Stimulated activated naive CD8-positive, alpha-beta T cell treated with anti-CD3 and anti-CD28 coated beads, Interleukin-15, Interleukin-2, amounts not matched to agents 100 U/mL and 50 U/mL, for 24 hours (primary cell): ENCODE results near the gene PKP4.

Experiments
- ATAC-seq: fragments of 150-1000 bp; cut with Tn5 transposase; one replicate; pipeline ENCODE4 v1.10.0; 2021
- DNase-seq: peaks from one replicate; pipeline ENCODE4 v3.0.0; 2021

Gene PKP4

DNA sequence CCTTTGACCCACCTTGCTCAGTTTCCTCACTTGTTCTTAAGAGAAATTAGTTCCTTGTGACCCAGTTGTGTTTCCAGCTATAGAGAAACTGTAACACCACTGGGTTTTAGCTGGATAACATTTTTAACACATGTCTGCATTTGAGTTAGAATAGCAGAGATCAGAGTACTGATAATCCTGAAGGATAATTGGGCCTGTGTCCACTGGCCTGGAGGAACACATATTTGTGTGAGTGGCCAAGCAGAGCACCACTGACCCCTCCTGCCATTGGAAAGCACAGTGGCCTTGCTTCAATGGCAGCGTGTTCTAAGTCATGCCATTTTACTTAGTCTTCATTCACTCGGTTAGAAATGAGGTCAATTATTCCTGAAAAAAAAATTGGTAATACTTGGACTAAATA lies 42.6 kb downstream of the PKP4 start:
- DNase-seq: no peak
- ATAC-seq: no peak

GRCh38 chr2:158500333-158500732 lies 43.6 kb downstream of the PKP4 start:
- no peak for ATAC-seq
- no peak for DNase-seq

- no peak for ATAC-seq
- DNase-seq: no peak
These were observed 44.5 kb downstream of the PKP4 start for GRCh38 chr2:158501301-158501700.

DNA sequence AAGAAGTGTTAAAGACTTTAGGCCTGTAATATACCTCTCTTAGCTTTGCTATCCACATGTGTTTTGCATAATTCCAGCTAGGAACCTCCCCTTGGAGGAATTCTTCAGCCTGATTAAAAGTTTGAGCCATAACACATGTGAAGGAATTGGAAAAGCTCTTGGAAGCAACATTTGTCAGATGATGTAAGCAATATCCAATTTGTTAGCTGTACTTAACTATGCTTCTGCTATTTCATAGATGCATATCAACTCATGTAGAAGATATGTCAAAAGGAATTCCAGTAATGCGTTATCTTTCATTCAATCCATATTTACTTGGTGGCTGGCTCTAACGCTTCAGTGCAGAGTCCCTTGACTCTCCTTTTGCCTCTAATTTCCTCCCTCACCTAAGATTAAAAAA lies 46.2 kb downstream of the PKP4 start:
- DNase-seq (no peak), ATAC-seq (no peak)

DNA sequence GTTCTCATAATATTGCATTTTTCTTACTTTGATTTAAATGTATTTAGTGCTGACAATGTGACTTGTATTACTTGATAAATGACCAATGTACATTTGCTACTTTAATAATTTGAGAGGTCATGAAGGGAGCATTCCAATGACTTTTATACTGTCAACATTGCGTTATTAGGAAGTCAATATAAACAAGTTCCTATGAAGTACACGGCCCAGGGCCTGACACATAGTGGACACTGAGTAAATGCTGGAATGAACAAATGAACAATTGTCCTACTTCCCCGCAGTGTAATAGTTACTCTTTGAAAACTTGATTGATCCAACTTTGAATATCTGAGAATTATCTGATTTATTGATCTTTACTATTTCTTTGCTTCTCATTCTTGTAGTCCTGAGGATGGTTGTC lies 47.3 kb downstream of the PKP4 start:
- DNase-seq (no peak), ATAC-seq (no peak)

DNA sequence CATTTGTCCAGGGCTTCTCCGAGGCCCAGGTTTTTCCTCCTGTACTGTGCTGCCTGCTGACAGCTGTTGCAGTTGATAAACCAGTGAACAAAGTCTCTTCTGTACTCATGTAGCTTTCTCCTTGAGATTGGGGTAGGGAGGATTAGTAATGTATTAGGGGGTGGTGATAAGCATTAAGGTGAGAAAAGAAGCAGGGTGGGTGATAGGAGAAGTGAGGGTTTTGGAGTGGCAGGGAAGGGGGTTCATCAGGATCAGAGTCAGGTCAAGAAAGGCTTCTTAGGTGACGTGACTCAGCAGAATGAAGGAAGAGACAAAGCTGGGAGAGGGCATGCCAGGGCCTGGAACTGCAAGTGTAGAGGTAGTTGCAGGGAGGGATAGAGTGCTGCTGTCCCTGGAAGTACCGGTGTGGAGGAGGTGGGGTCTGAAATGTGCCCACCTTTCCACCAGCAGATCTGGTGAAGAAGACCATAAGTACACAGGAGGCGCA lies 48.7 kb downstream of the PKP4 start:
- DNase-seq (no peak), ATAC-seq (no peak)

GRCh38 chr2:158507141-158507540 lies 50.4 kb downstream of the PKP4 start:
- DNase-seq: no peak

DNA sequence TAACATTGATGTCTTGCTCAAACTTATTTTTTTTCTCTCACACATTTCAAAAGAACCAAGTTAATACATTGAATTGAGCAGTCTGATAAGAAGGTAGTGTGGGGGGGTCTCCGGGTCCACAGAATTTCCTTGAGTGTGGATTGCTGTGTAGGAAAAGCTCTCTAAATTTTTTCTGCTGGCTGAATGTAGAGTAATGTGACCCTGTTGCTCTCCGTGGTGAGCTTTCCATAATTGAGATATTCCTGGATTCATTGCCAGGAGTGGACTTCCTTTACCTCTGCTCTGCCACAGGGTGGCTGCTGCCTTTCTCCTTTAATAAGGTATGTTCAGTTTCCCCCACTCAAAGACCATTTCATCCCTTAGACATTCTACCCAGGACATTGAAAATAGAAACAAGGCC lies 50.9 kb downstream of the PKP4 start:
- DNase-seq: no peak
- ATAC-seq: no peak

More at GRCh38 chr2:158507141-158507540, 50.4 kb downstream of the PKP4 start:
- ATAC-seq: peak; percentile 52

DNA sequence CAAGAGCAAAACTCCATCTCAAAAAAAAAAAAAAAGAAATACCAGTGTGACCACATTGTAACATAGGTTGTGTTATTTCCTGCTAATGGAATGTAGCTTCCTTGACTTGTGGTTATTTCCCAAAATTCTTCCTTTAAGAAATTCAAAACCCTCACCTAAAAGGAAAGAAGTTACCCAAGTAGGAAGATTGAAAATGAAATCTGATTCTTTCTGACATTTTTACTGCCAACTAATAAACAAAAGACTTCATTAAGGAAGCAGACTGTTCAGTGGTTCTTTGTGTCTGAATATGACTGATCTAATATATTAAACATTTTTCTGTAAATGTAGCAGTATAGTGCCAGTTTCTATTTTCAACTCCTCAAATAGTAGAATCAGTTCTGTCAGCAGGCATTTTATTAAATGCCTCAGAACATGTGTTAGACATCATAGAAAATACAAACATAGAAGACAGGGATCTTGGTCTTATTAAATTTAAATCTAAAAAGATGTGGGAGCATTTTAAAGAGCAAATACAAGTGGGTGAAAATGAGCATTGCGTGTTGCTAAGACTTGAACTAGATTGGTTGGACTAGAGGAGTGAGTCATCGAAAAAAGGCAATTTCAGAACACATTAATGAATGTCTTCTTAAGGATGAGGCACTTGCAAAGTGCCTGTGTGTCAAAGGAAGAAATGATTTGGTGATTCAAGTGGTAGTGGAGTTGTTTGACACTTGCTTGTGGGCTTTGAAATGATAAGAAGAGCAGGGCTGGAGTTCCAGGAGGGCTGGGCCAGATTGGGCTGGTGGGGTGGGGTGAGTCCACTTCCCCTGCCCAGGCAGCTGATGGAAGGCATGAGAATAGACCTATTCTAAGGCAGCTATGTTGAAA lies 53.4 kb downstream of the PKP4 start:
- DNase-seq (no peak), ATAC-seq (peak; percentile 26)

- DNase-seq (no peak), ATAC-seq (no peak)
These were observed 54.1 kb downstream of the PKP4 start for GRCh38 chr2:158510887-158511286.

GRCh38 chr2:158511706-158512105 lies 55.0 kb downstream of the PKP4 start:
- DNase-seq (no peak), ATAC-seq (no peak)

DNA sequence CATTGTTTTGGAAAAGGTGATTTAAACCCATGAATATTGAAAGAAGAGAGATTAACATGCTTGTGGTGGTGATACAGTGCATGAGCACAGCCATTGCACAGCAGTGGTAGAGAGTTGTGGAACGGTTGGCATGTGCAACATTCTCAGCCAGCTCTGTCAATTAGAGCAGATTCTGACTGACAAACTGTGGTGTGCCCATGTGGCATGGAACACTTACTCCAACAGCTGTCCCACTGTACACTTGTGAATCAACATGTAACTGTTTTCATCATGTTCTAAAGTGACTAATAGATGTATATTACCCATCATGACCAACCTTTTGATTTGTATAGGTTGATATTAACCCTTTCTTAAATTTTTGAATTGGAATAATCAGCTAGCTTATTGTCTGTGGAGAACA lies 55.6 kb downstream of the PKP4 start:
- ATAC-seq: no peak
- no peak for DNase-seq

DNA sequence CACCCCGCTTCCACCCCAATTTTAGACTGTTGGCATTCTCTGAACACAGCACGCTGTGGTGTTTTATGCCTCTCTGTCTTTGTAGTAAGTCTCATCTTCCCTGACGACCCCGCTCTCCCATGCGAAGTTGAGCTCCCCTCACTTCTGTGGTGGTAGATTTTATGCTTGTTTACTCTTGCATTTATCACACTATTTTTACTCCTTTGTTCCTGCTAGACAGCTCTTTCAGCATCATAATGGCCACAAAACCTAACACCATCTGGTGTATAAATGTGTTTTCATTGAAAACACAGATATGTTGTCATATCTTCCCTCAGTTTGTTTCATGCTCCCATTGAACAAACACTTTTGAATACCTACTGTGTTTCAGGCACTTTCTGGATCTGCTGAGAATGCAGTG lies 57.1 kb downstream of the PKP4 start:
- DNase-seq (no peak), ATAC-seq (no peak)

GRCh38 chr2:158518084-158518483 lies 61.3 kb downstream of the PKP4 start:
- ATAC-seq: no peak

GRCh38 chr2:158519481-158519880 lies 62.7 kb downstream of the PKP4 start:
- ATAC-seq (no peak), DNase-seq (no peak)

More at GRCh38 chr2:158518084-158518483, 61.3 kb downstream of the PKP4 start:
- no peak for DNase-seq

GRCh38 chr2:158529379-158530259 lies 72.9 kb downstream of the PKP4 start:
- ATAC-seq (no peak), DNase-seq (no peak)

- DNase-seq: no peak
- ATAC-seq: no peak
These were observed 74.1 kb downstream of the PKP4 start for GRCh38 chr2:158530829-158531228.

DNA sequence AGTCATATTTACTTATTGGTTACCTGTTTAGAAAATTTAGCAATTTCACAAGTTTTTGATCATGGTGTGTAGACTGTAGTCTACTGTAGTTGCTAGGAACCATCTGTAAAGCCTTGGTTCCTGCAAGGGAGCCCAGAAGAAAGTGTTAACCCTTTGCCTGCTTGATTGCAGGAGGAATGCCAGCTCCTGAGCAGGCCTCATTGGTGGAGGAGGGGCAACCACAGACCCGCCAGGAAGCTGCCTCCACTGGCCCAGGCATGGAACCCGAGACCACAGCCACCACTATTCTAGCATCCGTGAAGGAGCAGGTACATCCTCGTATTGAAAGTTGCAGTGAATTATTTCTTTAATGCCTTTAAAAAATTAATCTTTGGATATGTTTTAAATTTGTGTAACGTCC lies 76.3 kb downstream of the PKP4 start:
- ATAC-seq: no peak

DNA sequence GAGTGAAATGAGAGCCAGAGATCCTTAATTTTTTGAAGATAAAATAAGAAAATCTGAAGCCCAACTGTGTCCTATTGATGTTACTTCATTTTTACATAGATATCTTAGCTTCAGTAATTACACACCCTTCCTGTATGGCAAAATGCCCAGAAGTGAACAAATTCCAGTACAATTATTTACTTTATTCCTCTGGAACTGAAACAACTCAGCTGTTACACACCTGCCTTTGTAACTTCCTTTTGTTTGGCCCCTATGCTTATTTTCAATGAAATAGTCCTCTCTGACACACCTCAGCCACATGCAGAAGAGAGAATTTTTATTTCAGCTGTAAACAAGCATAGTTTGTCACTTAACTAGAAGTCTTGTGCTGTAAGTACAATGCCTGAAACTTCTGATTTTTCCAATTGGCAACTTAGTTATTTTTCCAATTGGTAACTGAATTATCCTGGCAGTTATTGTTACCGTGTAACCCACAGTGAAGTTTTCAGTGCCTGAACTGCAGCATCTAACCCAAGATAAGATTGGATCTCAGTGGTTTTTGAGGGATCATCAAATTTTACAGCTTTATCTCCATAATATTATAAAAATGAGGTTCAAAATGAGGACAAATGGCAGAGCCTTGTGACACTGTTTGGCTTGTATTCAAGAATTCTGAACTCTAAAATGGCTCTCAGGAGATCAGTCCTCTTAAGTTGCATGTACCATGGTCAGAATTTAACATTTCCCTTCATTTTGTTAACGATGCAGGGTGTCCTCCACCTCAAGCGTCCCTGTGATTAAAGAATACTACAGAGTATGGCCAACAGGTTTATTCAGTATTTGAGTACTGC lies 82.6 kb downstream of the PKP4 start:
- no peak for DNase-seq

More for the DNA sequence above, 76.3 kb downstream of the PKP4 start:
- DNase-seq: no peak

DNA sequence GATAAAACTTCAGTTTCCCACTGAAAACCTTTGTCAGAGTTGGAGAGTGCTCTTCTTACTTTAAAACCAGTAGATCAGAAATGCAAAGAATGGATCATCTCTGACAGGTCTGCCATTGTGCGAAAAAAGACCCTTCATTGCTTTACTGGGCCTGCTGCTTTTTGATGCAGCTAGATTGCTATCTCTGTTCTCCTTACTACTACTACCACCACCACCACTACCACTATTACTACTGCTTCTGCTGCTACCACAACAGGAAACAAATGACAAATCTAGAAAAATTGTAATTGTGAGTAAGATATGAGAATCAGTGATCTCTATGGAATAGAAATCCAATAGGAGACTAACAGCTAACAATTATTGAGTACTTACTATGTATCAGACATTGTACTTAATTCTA lies 85.8 kb downstream of the PKP4 start:
- DNase-seq: no peak
- ATAC-seq: no peak

More for the DNA sequence above, 82.6 kb downstream of the PKP4 start:
- no peak for ATAC-seq

DNA sequence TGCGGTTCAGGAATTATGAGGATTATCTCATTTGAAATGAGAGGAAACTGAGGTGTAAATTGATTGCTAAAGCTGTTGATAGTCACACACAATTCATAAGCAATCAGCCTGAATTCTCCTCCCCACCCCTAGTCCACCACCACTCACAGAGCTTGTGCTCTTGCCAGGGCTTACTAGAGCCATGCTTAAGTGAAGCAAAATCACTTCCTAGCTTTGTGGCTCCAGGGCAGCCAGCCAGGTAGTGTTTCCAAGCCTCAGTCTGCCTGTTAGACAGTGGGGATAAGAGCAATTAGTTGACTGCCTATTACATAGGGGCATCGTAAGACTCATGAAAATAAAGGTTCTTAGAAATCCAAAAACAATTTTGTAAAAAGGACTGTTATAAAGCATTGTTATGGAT lies 87.2 kb downstream of the PKP4 start:
- DNase-seq: no peak
- ATAC-seq: no peak

GRCh38 chr2:158544998-158545397 lies 88.2 kb downstream of the PKP4 start:
- DNase-seq (no peak), ATAC-seq (no peak)
